Calu3 (cell line): ENCODE measurements around the gene SNX20. TPM values are rescaled to one million over a fixed set of nuclear protein-coding genes. Genes with fewer than 3 reads are reported as not detected.

Experiments
- BruUV-seq: library from RNA; stranded (reverse); fragments of 400-500 nt; replicated peaks from 2 replicates; lab custom pipeline; 2021; lab: Mats Ljungman, UMichigan
- CTCF ChIA-PET: fragments of 300-600 bp; sonication (Branson Sonifier 250); formaldehyde crosslinking; loops from one replicate; lab custom pipeline; 2022; ENCODE audit warnings: antibody characterized with exemption; lab: Charles Lee
- DNase-seq: peaks from one replicate; pipeline ENCODE4 v3.0.0; 2022
- H3K27ac Mint-ChIP-seq: one replicate; pipeline ENCODE4 v1.8.0; 2022; ENCODE audit warnings: mixed read lengths; ENCODE audit not compliant: unreplicated experiment
- H3K27me3 Mint-ChIP-seq: one replicate; pipeline ENCODE4 v1.8.0; 2022; ENCODE audit warnings: mixed read lengths; ENCODE audit not compliant: unreplicated experiment
- H3K36me3 Mint-ChIP-seq: one replicate; pipeline ENCODE4 v1.8.0; 2022; ENCODE audit warnings: mild to moderate bottlenecking, moderate library complexity, mixed read lengths; ENCODE audit not compliant: insufficient read depth, unreplicated experiment
- H3K4me1 Mint-ChIP-seq: one replicate; pipeline ENCODE4 v1.8.0; 2022; ENCODE audit warnings: mild to moderate bottlenecking, low read depth, mixed read lengths; ENCODE audit not compliant: unreplicated experiment
- H3K4me3 Mint-ChIP-seq: one replicate; pipeline ENCODE4 v1.8.0; 2022; ENCODE audit warnings: mild to moderate bottlenecking, low read depth, moderate library complexity, mixed read lengths; ENCODE audit not compliant: unreplicated experiment
- H3K9me3 Mint-ChIP-seq: one replicate; pipeline ENCODE4 v1.8.0; 2022; ENCODE audit warnings: low read depth, mixed read lengths; ENCODE audit not compliant: unreplicated experiment
- CTCF ChIP-seq: fragments of 200-600 bp; IDR thresholded peaks from one replicate; pipeline ENCODE4 v1.8.0; 2022; ENCODE audit warnings: antibody characterized with exemption; ENCODE audit not compliant: unreplicated experiment
- intact Hi-C: fragments of 100-400 bp; cut with micrococcal nuclease; formaldehyde crosslinking; loops from one replicate; pipeline ENCODE4 v1.10.0; 2022; ENCODE audit not compliant: unreplicated experiment
- total RNA-seq: library from RNA; stranded (reverse); gene quantifications from 2 replicates; pipeline ENCODE4 v1.2.3, GENCODE V29; 2022

Gene SNX20
- total RNA-seq, 1 experiment from 2014 or later, result not detected

DNA sequence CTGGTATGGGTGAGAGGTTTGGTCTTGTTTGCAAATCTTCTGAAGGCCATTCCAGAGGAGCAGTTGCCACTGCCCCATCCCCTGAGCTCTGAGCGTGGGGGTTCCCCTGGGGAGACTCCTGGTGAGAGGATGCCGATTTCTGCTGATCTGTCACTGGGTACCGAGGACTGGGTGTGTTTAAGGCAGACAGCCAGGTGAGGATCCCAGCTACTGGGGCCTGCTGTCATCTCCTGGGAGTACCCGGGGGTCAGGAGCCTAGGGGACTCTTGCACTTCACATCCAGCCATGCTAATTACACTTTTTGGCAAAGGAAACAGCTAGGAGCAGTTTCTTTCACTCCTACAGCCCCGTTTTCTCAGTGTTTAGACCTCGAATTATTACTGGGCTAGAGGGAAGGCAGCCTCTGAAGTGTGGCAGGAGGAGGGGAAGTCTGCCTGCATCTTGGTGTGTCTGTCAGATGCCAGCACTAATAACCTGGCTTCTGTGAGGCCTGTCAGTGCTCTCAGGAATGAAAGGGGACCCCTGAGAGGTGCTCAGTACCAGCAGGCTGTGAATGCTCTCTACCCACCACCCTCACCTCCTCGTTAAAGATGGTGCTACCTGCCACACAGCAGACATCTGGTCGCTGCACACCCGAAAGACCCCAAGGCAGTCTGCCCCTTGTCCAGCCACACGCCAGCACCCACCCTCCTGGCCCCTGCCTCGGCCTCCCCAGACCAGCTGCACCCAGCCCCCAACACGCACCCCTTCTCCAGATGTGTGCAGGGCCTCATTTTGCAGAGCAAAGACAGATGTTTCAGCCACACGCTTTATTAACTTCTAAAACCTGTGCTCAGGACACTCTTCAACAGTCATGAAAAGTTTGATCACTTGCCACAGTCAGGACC, 43.2 kb downstream of the SNX20 start:
- Mint-ChIP-seq H3K27ac (no peak overlapping the region), H3K4me3 (no peak overlapping the region), H3K36me3 (no peaks in the 10 kb centered on the region), H3K4me1 (no peaks in the 10 kb centered on the region), H3K27me3 (peaks cover 94% of the 10 kb centered on the region), H3K9me3 (no peaks in the 10 kb centered on the region)
- no peak for DNase-seq
- no peak for TF ChIP-seq CTCF
- no TSS peak for BruUV-seq
- CTCF ChIA-PET, result interaction anchor here (1.3 kb wide), 1 partner anchor 263 kb away, joined by 4 read pairs; no protein-coding TSS in a partner anchor
- intact Hi-C loops, result no loop called here

DNA sequence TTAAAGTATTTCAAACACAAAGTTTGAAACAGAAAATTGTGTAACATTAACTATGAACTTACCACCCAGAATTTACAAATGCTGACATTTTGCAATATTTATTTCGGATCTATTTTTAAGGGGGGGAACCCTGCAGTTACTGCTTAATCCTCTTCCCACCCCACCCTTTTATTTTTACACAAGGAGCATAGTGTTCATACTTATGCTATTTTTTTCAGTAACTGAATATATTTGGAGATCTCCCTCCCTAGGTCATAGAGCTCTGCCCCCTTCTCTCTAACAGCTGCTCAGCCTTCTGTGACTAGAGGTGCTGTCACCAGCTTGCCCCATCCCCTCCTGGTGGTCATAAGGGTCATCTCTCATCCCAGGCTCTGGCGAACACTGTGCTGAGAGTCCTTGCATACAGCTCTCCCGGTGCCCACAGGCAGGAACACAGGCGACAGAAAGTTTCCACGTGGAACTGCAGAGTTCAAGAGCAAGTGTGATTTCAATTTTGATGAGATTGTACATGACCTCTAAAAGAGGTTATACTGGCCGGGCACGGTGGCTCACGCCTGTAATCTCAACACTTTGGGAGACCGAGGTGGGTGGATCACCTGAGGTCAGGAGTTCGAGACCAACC, 44.2 kb downstream of the SNX20 start:
- H3K36me3 Mint-ChIP-seq, result no peaks in the 10 kb centered on the region
- no peak for TF ChIP-seq CTCF
- no peaks in the 10 kb centered on the region for H3K9me3 Mint-ChIP-seq
- no peaks in the 10 kb centered on the region for H3K4me1 Mint-ChIP-seq
- no peak overlapping the region for H3K4me3 Mint-ChIP-seq
- intact Hi-C loops, result no loop called here
- no peak overlapping the region for H3K27ac Mint-ChIP-seq
- BruUV-seq, result no TSS peak
- CTCF ChIA-PET, result interaction anchor here (1.3 kb wide), 1 partner anchor 262 kb away, joined by 4 read pairs; no protein-coding TSS in a partner anchor
- no peak for DNase-seq
- peaks cover 84% of the 10 kb centered on the region for H3K27me3 Mint-ChIP-seq

GRCh38 chr16:50635505-50636392, 45.4 kb downstream of the SNX20 start:
- intact Hi-C loops, result no loop called here
- no peak for TF ChIP-seq CTCF
- CTCF ChIA-PET, result interaction anchor here (0.6 to 1.3 kb wide), 2 partner anchors 9 to 532 kb away, joined by 3 to 4 read pairs; no protein-coding TSS in a partner anchor
- BruUV-seq, result no TSS peak
- no peak for DNase-seq
- no peaks in the 10 kb centered on the region for H3K4me1 Mint-ChIP-seq
- H3K27ac Mint-ChIP-seq, result no peak overlapping the region
- no peak overlapping the region for H3K4me3 Mint-ChIP-seq
- H3K36me3 Mint-ChIP-seq, result no peaks in the 10 kb centered on the region
- peaks cover 84% of the 10 kb centered on the region for H3K27me3 Mint-ChIP-seq
- H3K9me3 Mint-ChIP-seq, result no peaks in the 10 kb centered on the region

- H3K9me3 Mint-ChIP-seq, result no peaks in the 10 kb centered on the region
- H3K4me1 Mint-ChIP-seq, result no peaks in the 10 kb centered on the region
- peaks cover 84% of the 10 kb centered on the region for H3K27me3 Mint-ChIP-seq
- H3K36me3 Mint-ChIP-seq, result no peaks in the 10 kb centered on the region
- DNase-seq, result no peak
- no TSS peak for BruUV-seq
- H3K27ac Mint-ChIP-seq, result no peak overlapping the region
- no peak overlapping the region for H3K4me3 Mint-ChIP-seq
- TF ChIP-seq CTCF, result no peak
- intact Hi-C loops, result no loop called here
- CTCF ChIA-PET, result interaction anchor here (1.3 kb wide), 1 partner anchor 10 kb away, joined by 4 read pairs; no protein-coding TSS in a partner anchor
Measured at GRCh38 chr16:50634947-50635346, 46.2 kb downstream of the SNX20 start.
